Lower leg skin (tissue), 4 donors: Measurements from ENCODE around the gene USP25. TPM values are rescaled to one million over a fixed set of nuclear protein-coding genes. Genes with fewer than 3 reads are reported as not detected.

ENCODE experiments used
- DNase-seq, 2 donors: peaks; one replicate each; pipeline ENCODE4 v3.0.0-alpha.2; 2019; ENCODE audit warnings: low spot score in 2 of 2
- H3K4me3 ChIP-seq: fragments of 200-600 bp; sonication (generic); 2 replicates; pipeline ENCODE4 v1.5.1; 2017; ENCODE audit warnings: mild to moderate bottlenecking, low read depth; ENCODE audit not compliant: poor library complexity, severe bottlenecking
- POLR2A ChIP-seq, 2 donors: fragments of 450-650 bp; IDR thresholded peaks; one replicate each; pipeline ENCODE4 v1.6.1; 2016 to 2017; ENCODE audit warnings: antibody characterized with exemption in 2 of 2, mild to moderate bottlenecking in 1 of 2, moderate library complexity in 1 of 2
- WGBS, 2 donors: methylation state at CpG; one replicate each; pipeline ENCODE4 v1.1.5; 2018; 5-methylcytosine and 5-hydroxymethylcytosine counted together
- intact Hi-C: fragments of 100-400 bp; cut with DNase I; formaldehyde crosslinking; loops from one replicate; pipeline ENCODE4 v1.15.0; 2023; ENCODE audit warnings: low total_unique reads
- total RNA-seq, 4 donors: library from RNA; depleted of rRNA; stranded (reverse); fragments of >200 nt; gene quantifications; one replicate each; pipeline ENCODE4 v1.1.0, GENCODE V29; 2016
- TF ChIP-seq, protein P1 (sequence below), 3 donors: fragments of 450-650 bp; IDR thresholded peaks; one replicate each; pipeline ENCODE4 v1.5.1; 2016; ENCODE audit warnings: antibody characterized with exemption in 3 of 3, mild to moderate bottlenecking in 3 of 3, moderate library complexity in 2 of 3

Gene USP25
- total RNA-seq, 4 donors from 2014 or later: 20.4 to 37.4 (median 32.3) TPM

DNA sequence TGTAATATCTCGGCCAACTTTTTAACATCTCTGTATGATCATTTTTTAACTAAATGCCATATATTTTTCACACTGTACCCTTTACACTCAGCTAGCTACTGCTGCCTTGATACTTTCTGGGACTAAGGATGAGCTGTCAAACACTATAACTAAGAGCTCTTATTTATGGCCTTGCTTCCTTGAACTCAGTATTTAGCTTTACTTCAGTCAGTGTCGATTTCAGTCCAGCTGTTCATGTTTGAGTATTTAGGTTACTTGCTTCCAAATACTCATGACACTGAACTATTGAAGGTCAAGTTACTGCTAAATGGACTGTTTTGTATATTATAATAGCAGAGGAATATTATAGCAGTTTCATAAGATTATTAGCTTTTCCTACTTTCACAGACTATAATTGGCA is 25.9 kb upstream of the USP25 start:
- intact Hi-C loops: no loop called here
- no peak overlapping the region for H3K4me3 ChIP-seq
- TF ChIP-seq, protein P1, sequence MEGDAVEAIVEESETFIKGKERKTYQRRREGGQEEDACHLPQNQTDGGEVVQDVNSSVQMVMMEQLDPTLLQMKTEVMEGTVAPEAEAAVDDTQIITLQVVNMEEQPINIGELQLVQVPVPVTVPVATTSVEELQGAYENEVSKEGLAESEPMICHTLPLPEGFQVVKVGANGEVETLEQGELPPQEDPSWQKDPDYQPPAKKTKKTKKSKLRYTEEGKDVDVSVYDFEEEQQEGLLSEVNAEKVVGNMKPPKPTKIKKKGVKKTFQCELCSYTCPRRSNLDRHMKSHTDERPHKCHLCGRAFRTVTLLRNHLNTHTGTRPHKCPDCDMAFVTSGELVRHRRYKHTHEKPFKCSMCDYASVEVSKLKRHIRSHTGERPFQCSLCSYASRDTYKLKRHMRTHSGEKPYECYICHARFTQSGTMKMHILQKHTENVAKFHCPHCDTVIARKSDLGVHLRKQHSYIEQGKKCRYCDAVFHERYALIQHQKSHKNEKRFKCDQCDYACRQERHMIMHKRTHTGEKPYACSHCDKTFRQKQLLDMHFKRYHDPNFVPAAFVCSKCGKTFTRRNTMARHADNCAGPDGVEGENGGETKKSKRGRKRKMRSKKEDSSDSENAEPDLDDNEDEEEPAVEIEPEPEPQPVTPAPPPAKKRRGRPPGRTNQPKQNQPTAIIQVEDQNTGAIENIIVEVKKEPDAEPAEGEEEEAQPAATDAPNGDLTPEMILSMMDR (IDR thresholded peaks at IDR 0.05): no peak
- TF ChIP-seq POLR2A (IDR thresholded peaks at IDR 0.05): no peak
- DNase-seq: no peak
- 74 to 75% methylated on average over 2 of the region's 2 CpGs for WGBS, 2 donors

DNA sequence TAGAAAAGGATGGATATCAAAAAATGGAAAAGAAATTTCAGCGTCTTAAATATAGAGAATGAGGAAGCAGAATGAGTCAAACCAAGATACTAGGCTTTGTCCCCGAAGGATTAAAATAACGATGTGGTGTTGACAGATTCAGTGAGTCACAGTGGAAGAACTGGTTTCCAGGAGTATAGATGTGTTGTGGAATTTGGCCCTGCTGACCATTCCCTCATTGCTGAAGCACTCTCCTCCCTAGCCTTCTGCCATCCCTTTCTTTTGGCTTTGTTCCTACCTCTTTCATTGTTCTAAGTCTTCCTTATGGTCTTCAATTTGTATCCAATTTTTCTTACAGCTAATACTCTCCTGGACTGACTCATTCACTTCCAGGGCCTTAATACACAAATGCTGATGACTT is 23.1 kb upstream of the USP25 start:
- intact Hi-C loops: no loop called here
- peak in 1 of 2 donors; percentile 47 for DNase-seq
- no peak for TF ChIP-seq POLR2A (IDR thresholded peaks at IDR 0.05)
- TF ChIP-seq, protein P1 (IDR thresholded peaks at IDR 0.05): no peak
- WGBS, 2 donors: 21 to 33% methylated on average over 3 of the region's 3 CpGs
- no peak overlapping the region for H3K4me3 ChIP-seq

DNA sequence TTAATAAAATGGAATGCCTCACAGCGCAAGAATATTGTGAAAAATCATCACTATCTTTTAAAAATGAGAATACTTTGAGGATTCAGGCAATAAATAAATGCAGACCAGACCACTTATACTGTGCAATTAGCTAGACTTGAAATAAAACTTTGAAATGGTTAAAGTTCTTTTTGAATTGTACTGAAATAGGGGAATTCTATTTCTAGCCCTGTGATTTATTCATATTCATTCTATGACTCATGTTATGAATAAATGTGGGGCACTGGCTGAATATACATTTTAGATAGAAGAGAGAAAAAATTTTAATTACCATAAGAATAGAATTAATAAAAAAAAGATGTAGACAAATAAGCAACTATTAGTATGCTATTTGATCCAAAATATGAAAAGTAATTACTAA is 16.4 kb upstream of the USP25 start:
- no peak overlapping the region for H3K4me3 ChIP-seq
- TF ChIP-seq, protein P1 (IDR thresholded peaks at IDR 0.05): no peak
- no peak for TF ChIP-seq POLR2A (IDR thresholded peaks at IDR 0.05)
- WGBS, 2 donors: 43 to 95% methylated on average over 1 of the region's 1 CpG
- DNase-seq: no peak
- intact Hi-C loops: no loop called here

DNA sequence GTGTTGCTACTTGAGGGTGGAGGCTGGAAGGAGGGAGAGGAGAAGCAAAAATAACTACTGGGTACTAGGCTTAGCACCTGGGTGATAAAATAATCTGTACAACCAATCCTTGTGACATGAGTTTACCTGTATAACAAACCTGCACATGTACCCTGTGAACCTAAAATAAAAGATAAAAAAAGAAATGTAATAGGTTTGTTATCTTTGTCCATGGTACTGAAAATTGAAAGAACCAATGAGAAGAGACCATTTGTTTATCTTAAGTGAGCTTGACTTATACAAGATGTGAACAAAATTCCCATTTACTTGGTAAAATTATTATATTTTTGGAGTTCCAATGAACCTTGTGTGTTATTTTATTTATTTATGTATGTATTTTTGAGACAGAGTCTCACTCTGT is 11.1 kb upstream of the USP25 start:
- no peak overlapping the region for H3K4me3 ChIP-seq
- intact Hi-C loops: no loop called here
- no peak for DNase-seq
- TF ChIP-seq, protein P1 (IDR thresholded peaks at IDR 0.05): no peak
- TF ChIP-seq POLR2A (IDR thresholded peaks at IDR 0.05): no peak

DNA sequence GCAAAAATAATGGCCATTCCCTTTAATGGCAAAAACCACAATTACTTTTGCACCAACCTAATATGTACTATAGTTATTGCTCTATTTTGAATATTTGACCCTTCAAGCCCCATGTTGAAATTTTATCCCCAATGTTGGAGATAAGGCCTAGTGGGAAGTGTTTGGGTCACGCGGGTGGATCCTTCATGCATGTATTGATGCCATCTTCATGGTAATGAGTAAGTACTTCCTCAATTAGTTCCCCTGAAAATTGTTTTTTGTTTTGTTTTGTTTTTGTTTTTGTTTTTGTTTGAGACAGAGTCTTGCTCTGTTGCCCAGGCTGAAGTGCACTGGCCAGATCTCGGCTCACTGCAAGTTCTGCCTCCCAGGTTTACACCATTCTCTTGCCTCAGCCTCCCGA is 9.8 kb upstream of the USP25 start:
- DNase-seq: no peak
- 93 to 97% methylated on average over 4 of the region's 4 CpGs for WGBS, 2 donors
- no peak overlapping the region for H3K4me3 ChIP-seq
- intact Hi-C loops: no loop called here
- TF ChIP-seq, protein P1 (IDR thresholded peaks at IDR 0.05): no peak
- no peak for TF ChIP-seq POLR2A (IDR thresholded peaks at IDR 0.05)

- 41 to 49% methylated on average over 4 of the region's 4 CpGs for WGBS, 2 donors
- TF ChIP-seq, protein P1 (IDR thresholded peaks at IDR 0.05): no peak
- TF ChIP-seq POLR2A (IDR thresholded peaks at IDR 0.05): no peak
- no peak for DNase-seq
- no peak overlapping the region for H3K4me3 ChIP-seq
- intact Hi-C loops: no loop called here
These were observed 7.0 kb upstream of the USP25 start for GRCh38 chr21:15722591-15723324.
